Measurements from ENCODE around the gene LAMA4.

- TF ChIP-seq CTCF (IDR thresholded peaks at IDR 0.05) (no peak), POLR2A (IDR thresholded peaks at IDR 0.05) (no peak)
These were observed 46.6 kb downstream of the LAMA4 start for GRCh38 chr6:112207776-112208175.

Data from vagina (tissue), 2 donors.